IPS-NIHi11 (cell line): Measurements from ENCODE around the gene DYNLRB2.

ENCODE experiments used
- DNase-seq: peaks from one replicate; pipeline ENCODE4 v3.0.0; 2012; ENCODE audit warnings: mixed read lengths, low spot score

DYNLRB2 gene

GRCh38 chr16:80540516-80541305 is at the start of gene DYNLRB2:
DYNLRB2 (plus strand) TSS chr16:80540993; CDS start chr16:80541077, 84 bp downstream.
- DNase-seq = peak; percentile 95

- DNase-seq = no peak
Measured at GRCh38 chr16:80500116-80500859, 40.5 kb upstream of the DYNLRB2 start.

GRCh38 chr16:80500961-80501525 is 39.8 kb upstream of the DYNLRB2 start:
- DNase-seq = no peak

- no peak for DNase-seq
Measured at GRCh38 chr16:80503107-80503506, 37.7 kb upstream of the DYNLRB2 start.

GRCh38 chr16:80507538-80507937 is 33.3 kb upstream of the DYNLRB2 start:
- no peak for DNase-seq

- DNase-seq = no peak
Measured at GRCh38 chr16:80509872-80510271, 30.9 kb upstream of the DYNLRB2 start.

GRCh38 chr16:80511824-80512592 is 28.8 kb upstream of the DYNLRB2 start:
- no peak for DNase-seq

GRCh38 chr16:80512593-80512853 is 28.3 kb upstream of the DYNLRB2 start:
- DNase-seq = no peak

GRCh38 chr16:80515374-80515773 is 25.4 kb upstream of the DYNLRB2 start:
- DNase-seq = no peak

- no peak for DNase-seq
Measured at GRCh38 chr16:80517846-80518245, 22.9 kb upstream of the DYNLRB2 start.

GRCh38 chr16:80518436-80518835 is 22.4 kb upstream of the DYNLRB2 start:
- no peak for DNase-seq

- DNase-seq = no peak
Measured at GRCh38 chr16:80519189-80519588, 21.6 kb upstream of the DYNLRB2 start.

- no peak for DNase-seq
Measured at GRCh38 chr16:80525420-80525819, 15.4 kb upstream of the DYNLRB2 start.

- peak; percentile 76 for DNase-seq
Measured at GRCh38 chr16:80526418-80527061, 14.3 kb upstream of the DYNLRB2 start.

- DNase-seq = peak; percentile 62
Measured at GRCh38 chr16:80527297-80527696, 13.5 kb upstream of the DYNLRB2 start.

GRCh38 chr16:80530479-80530878 is 10.3 kb upstream of the DYNLRB2 start:
- DNase-seq = no peak

- DNase-seq = no peak
Measured at GRCh38 chr16:80536238-80536637, 4.6 kb upstream of the DYNLRB2 start.

- DNase-seq = no peak
Measured at GRCh38 chr16:80541306-80541694, 507 bp downstream of the DYNLRB2 start.

- DNase-seq = no peak
Measured at GRCh38 chr16:80543162-80543561, 2.4 kb downstream of the DYNLRB2 start.

GRCh38 chr16:80544326-80544725 is 3.5 kb downstream of the DYNLRB2 start:
- no peak for DNase-seq

GRCh38 chr16:80546249-80546648 is 5.5 kb downstream of the DYNLRB2 start:
- DNase-seq = no peak

- DNase-seq = no peak
Measured at GRCh38 chr16:80547145-80547544, 6.4 kb downstream of the DYNLRB2 start.
